ENCODE results near the gene YAE1.

YAE1 gene

GRCh38 chr7:39557222-39557621 is 9.0 kb upstream of the YAE1 start:
- DNase-seq, result no peak

GRCh38 chr7:39557911-39558310 is 8.3 kb upstream of the YAE1 start:
- DNase-seq, result no peak

- DNase-seq, result no peak
These were observed 5.8 kb upstream of the YAE1 start for GRCh38 chr7:39560408-39560807.

GRCh38 chr7:39560997-39561396 is 5.2 kb upstream of the YAE1 start:
- DNase-seq, result no peak

- DNase-seq, result no peak
These were observed 666 bp upstream of the YAE1 start for GRCh38 chr7:39565538-39565937.

GRCh38 chr7:39567294-39567693 is 1.1 kb downstream of the YAE1 start:
- no peak for DNase-seq

- DNase-seq, result no peak
These were observed 8.6 kb downstream of the YAE1 start for GRCh38 chr7:39574673-39575349.

- no peak for DNase-seq
These were observed 11.1 kb downstream of the YAE1 start for GRCh38 chr7:39577229-39577874.

- peak; percentile 84 for DNase-seq
These were observed 14.1 kb downstream of the YAE1 start for GRCh38 chr7:39580149-39580874.

- no peak for DNase-seq
These were observed 16.3 kb downstream of the YAE1 start for GRCh38 chr7:39582536-39582935.

GRCh38 chr7:39583539-39583938 is 17.3 kb downstream of the YAE1 start:
- DNase-seq, result no peak

- DNase-seq, result no peak
These were observed 21.2 kb downstream of the YAE1 start for GRCh38 chr7:39587393-39587792.

- no peak for DNase-seq
These were observed 22.2 kb downstream of the YAE1 start for GRCh38 chr7:39588416-39588815.

GRCh38 chr7:39589323-39590111 is 23.3 kb downstream of the YAE1 start:
- DNase-seq, result peak; percentile 87

- DNase-seq, result no peak
These were observed 26.4 kb downstream of the YAE1 start for GRCh38 chr7:39592586-39592985.

- no peak for DNase-seq
These were observed 28.9 kb downstream of the YAE1 start for GRCh38 chr7:39594988-39595620.

GRCh38 chr7:39602351-39602750 is 36.1 kb downstream of the YAE1 start:
- DNase-seq, result no peak

- DNase-seq, result peak; percentile 15
These were observed 37.7 kb downstream of the YAE1 start for GRCh38 chr7:39603924-39604323.

GRCh38 chr7:39605087-39605486 is 38.9 kb downstream of the YAE1 start:
- no peak for DNase-seq

GRCh38 chr7:39606352-39606751 is 40.1 kb downstream of the YAE1 start:
- no peak for DNase-seq

- DNase-seq, result no peak
These were observed 40.7 kb downstream of the YAE1 start for GRCh38 chr7:39606941-39607340.

GRCh38 chr7:39607865-39608264 is 41.7 kb downstream of the YAE1 start:
- no peak for DNase-seq

- DNase-seq, result no peak
These were observed 42.1 kb downstream of the YAE1 start for GRCh38 chr7:39608278-39608677.
